HL-60/S4 treated with retinoic acid at 250 ng/mL for 4 days and 3 days (cell line): ENCODE results near the gene S1PR1.

ENCODE experiments used
- in situ Hi-C: fragments of 300-500 bp; cut with MboI; formaldehyde crosslinking; loops from 2 replicates; pipeline ENCODE4 v1.7.0; 2022; ENCODE audit warnings: low sequenced_read_pairs

S1PR1 gene

DNA sequence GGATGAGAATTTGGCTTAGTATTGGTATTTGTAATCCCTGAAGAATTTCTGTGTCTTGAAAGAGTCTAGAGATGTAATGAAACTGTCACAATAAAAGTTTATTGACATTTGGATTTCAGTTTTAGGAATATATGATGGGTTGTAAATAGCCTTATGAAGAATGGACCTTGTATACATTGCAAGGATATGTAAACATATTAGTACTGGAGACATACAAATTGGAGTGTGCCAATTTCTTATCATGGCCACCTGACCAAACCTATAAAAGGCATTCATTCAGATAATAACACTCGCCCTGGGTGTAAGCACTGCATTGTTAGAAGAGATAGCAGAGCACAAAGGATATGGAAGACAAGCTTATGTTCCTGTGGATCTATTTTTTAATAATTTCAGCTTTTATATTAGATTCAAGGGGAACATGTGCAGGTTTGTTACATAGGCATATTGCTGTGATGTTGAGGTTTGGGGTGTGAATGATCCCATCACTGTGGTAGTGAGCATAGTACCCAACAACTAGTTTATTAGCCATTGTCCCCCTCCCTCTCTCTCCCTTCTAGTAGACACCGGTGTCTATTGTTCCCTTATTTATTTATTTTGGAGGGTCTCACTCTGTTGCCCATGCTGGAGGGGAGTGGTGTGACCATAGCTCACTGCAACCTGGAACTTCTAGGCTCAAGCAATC lies 8.6 kb downstream of the S1PR1 start:
- in situ Hi-C loops = no loop called here

DNA sequence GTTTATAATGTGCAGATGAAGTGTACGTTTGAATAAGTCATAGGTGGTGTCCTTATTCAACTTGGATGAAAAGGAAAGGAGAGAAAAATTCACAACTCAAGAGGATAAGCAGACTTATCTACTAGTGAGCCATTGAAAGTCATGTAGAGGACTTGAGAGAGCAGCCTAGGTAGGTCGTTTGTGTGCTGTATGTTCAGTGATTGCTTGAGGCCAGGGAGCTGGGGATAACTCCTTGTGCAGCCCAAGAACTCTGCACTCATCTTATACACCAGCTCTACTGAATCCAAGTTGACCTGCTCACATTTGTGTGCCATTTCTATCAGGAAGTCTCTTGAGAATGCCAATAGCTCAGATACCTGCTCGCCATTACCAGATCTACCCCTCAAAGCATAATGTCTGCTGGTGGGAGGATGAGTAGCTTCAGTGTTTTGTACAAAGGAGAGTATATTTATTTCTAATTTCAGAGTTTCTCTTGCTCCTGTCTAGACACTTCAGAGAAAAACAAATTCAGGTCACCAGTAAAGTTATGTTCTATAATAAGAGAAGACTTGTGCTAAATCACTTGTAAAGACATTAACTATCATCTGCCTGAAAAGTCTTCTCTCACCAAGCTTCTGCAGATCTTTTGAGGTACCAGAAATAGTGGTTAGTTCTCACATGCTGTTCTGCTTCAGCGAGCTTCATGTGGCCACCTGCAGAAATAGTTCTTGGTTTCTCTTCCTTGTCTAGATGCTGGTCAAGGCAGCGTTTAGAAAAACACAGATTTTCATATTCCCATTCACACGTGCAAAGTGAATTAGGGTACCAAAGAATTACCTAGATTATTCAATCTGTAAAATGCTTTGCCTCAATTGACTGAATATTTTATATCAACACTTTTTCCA lies 10.8 kb downstream of the S1PR1 start:
- in situ Hi-C loops = no loop called here

DNA sequence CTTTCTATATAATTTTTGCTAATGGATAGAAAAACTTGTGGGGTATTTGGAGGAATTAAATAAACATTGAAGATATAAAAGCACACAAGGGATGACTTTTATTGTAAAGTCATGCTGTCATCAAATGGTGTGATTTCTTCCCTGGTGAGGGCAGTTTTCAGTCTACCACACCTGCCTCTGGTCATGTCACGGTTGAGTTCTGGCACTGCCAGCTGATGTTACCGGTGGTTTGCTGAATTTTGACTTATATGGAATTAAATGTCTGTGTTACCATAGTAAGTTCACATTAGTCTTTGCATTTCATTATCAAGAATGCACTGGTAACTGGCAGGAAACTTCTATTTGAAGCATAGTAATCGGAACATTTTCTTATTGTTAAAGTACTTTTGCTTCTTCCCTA lies 13.4 kb downstream of the S1PR1 start:
- in situ Hi-C loops = no loop called here

DNA sequence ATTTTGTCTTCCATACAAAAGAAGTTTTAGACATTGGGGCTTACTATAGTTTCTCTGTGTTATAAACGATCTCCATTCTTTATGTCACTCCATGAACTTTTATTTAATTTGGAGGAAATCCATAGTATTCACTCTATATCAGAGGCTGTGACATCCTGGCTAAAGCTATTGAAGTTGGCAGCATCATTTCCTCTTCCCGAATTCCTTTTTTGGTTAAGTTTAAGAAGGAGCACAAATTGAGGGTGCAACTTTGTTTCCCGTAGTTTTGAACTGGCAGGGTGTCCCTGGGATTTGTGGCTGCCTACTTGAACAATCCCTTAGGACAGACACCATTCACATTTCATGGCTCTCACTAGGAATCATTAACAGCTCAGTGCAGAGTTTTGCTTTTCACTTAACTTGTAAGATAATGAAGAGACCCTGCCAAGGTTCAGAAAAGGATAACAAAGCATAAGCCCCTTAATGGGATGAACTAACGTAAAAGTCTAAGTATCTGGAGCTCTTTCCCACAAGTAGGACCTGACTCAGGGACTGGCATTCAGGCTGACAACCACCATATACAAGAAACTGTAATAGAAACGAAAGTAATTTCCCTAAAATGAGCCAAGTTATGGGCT lies 13.9 kb downstream of the S1PR1 start:
- in situ Hi-C loops = no loop called here

DNA sequence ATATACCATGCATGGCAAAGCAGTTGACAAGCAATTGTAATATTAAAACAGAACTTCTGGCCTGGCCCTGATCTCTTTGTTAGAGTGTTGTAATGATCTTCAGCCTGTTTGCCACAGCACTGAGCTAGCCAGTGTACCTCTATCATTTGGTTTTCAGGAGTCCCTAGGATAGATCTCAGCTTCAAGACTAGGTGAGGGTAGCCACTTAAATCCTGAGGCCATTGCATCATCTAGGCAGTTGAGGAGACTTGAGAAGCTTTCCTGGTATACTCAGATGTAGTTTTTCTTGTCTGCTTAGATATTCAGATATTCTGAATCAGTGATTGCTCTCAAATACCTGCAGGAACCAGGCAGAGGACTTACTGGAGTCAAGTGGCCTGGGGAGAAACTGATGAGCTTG lies 14.7 kb downstream of the S1PR1 start:
- in situ Hi-C loops = no loop called here

DNA sequence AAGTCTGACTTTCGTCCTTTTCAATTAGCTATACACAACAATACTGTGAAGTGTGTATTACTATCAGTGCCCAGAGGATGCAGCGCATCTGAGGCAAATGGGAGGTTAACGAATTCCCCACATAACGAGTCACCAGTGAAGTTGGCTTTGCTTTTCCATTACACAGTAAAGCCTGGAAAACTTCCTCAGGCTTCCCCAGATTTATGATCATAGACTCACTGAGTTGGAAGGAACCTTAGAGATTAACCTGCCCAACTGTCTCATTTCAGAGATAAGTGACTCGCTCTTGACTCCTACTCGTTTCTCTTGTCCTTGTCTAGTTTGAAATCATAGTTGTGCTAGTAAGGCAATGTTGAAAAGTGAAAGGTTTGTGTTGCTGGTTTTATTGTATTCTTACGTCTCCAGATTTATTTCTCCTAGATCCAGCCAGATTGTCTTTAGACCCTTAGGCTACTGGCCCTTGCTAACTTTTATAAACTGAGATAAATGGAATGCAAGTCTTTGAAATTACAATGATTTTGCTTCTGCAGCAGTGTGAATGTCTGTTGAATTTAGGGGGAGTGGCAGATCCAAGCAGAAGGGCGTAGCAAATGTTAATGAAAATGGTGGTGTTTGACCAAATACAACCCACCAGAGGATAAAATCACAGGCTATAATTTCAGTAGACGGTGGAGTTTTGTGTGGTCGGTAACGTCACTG lies 17.3 kb downstream of the S1PR1 start:
- in situ Hi-C loops = no loop called here

DNA sequence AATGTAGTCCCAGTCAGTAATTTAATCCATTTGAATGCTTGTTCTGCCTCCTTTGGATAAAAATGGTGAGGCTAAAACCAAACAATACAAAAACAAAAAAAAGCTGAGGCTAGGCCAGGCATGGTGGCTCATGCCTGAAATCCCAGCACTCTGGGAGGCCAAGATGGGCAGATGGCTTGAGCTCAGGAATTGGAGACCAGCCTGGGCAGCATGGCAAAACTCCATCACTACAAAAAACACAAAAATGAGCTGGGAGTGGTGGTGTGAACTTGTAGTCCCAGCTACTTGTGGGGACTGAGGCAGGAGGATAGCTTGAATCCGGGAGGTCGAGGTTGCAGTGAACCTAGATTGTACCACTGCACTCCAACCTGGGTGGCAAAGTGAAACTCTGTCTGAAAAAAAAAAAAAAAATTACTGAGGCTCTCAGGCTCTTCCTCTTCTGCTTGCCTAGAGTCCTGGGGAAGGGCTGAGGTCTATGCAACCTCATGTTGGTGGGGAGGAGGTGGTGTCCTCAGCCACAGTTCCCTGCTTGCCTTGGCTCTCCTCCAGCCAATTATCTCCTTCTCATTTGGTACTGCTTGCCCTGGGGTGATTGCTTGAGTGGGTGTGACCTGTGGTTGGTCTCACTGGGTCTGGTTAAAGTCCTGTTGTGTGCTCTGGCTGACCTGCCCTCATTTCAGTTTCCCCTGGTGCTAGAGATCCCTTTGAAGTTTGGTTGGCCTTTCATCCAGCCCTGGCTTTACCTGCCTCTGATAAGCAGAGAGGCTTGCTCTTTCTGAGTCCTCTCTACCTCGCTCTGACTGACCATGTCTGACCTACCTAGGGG lies 20.9 kb downstream of the S1PR1 start:
- in situ Hi-C loops = no loop called here

DNA sequence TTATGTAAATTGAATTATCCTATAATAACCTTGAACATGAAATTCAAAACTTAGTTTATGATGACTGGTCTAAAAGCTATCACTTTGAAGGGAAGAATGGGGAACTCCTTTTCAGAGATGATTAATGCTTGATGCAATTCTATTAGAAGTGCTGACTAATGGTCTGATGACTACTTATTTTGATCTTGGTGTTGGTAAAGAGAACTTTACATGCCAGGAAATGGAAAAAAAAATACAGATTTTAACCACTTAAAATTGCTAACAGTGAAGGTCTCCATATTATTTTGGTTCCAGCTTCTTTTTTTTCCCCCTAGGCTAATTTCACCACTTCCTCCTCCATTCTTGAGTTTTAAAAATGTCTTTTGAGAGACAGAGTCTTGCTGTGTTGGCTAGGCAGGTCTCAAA lies 22.9 kb downstream of the S1PR1 start:
- in situ Hi-C loops = no loop called here

DNA sequence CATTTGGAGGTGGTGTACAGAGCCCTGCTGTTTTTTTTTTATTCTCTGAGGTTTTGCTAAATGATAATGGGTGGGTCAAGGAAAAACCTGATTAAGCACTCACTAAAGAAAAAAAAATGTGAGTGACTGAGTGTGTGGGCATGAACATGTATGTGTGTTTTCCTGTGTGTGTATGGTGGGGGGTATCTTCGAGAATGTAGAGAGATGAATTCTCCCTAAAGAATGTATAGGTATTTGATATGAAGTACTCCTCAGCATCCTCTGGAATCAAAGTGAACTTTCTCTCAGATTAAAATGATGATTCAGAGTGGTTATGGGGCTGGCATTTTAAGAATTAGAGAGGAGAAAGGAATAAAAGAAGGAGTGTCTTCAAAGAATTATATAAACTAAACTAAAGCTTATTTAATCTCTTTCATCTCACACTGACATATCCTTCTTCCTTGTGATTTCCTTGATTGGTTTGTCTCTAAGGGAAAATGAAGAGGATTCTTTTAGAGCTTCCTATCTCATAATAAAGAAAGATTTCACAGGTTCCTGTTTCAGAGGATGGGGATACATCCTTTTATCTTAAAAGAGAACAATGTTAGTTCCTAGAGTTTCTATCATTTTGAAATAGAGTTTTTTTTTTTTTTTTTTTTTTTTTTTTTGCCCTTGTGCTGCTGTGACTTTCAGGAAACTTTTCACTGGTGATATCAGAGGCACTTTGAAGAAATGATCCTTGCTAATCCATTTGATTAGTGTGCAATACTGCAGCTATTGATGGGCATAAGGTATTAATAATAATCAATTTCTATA lies 23.9 kb downstream of the S1PR1 start:
- in situ Hi-C loops = no loop called here

DNA sequence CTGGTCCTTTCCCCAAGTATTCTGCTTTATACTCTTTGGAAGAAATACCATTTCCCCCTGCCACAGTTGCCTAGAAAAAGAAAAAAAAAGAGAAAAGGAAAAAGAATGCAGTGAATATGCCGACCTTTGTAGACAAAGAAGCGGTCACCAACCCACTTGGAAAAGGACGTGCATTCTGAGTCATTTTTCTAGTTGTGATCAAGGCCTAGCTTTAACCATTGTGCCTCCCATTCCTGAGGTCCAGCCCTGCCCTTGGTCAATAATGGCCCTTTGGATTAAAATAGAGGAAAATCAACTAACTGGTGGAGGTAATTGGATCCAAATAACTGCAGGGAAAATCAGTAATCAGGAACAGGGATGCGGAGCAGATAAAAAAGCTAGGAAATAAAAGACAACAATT lies 24.8 kb downstream of the S1PR1 start:
- in situ Hi-C loops = no loop called here

DNA sequence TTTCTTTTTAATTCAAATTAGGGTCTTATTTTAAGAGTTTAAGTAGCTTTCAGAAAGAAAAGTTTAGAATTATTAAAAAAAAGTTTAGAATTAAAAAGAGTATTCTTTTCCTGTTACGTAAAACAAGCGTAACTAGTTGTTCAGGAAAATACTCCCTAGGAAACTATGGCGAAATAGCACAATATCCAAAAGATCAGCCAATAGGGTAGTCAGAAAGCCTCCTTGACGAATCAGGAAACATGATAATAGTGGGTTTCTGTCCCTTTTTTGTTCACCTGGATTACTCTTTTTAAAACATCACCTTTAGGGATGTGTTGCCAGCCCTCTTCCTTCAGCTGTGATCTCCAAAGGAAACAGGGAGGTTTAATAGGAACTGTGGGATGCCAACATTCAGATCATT lies 25.2 kb downstream of the S1PR1 start:
- in situ Hi-C loops = no loop called here

DNA sequence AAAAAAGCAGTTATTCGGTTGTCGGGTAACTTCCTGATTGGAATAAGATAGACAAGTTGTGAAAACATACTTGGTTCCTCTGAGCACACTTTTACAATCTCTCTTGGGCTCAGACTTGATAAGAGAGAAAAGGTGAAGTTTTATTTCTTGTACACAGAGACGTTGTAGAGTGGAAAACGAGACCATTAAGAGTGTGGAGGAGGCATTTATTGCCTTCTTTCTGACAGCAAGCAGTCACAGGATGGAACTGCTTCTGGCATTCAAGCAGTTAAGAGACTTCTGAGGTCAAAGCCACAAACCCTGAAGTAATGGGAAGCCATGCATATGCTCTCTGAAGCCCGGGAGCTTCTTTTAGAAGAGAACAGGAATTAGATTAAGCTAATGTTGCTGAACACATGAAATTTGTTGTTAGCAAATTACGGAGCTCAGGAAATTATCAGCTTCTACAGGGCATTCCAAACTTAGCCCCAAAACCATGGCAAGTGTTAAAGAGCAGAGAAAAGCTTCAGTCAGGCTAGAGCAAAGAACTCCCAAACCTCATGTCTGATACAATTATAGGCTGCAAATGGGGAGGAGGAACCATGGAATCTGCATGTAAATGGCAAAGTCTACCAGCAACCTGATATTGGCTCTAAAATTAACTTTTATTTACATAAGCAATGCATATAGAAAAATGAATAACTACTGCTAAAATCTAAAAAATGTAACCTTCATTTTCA lies 26.0 kb downstream of the S1PR1 start:
- in situ Hi-C loops = no loop called here

DNA sequence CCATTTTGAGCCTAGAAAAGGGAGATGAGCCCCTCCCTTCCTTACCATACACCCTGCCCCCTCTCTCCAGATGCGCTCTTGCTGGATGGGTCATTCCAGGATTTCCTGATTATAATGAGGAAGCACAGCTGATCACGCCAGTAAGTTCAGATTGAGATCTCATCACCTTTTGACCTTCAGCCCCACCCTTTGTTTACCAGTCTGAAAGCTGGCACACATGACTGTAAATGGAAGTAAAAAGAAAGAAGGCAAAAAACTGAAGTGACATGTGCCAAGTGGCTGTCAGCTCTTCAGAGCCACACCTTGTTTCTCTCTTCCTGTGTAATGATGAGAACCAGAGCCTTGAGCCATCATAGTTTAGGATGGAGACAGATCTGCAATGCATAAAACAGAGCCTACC lies 27.9 kb downstream of the S1PR1 start:
- in situ Hi-C loops = no loop called here

DNA sequence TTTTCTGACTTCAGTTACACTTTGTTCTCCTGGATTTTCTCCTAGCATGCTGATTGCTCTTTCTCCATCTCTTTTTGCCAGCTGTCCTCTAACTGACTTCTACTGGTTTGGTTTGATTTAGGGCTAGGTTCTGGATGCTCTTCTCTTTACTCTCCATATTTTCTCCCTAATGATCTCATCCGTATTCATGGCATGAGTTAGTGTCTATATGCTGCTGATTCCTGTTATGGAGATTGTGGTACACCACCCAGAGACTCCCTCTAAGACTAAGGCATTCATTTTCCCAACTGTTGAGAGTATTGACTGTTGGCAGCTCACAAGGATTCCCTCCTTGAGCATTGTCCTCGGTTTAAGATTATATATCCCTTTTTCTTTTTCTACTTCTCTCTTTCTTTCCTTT lies 28.9 kb downstream of the S1PR1 start:
- in situ Hi-C loops = no loop called here

DNA sequence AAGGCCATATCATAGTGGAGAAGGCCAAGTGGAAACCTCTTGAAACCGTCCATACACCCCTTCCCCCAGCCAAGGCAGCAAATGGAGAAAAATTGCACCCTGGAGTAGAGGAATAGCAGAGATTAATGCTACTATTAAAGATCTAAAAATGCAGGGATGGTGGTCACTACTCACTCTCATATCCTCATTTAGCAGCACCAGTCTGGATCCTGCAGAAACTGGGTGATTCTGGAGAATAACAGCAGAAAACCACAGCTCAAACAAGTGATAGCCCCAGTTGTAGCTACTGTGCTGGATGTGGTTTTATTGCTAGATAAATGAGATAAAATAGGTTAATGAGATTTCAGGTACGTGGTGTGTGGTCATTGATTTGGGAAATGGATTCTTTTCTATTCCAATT lies 30.3 kb downstream of the S1PR1 start:
- in situ Hi-C loops = no loop called here

DNA sequence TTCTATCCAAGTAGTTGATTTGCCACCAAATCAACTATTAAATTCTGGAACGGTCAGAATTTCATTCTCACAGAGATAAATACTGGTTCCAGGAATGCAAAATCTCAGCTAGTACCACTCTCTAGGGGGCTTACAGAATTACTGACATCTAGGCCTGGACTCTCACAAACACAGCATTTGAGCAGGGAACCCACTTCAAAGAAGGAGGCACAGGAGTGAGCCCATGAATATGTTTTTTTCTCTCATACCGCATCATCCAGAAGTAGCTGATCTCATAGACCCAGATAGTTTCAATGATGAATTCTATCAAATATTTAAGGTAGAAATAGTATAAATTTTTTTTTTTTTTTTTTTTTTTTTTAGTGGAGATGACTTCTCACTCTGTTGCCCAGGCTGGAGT lies 32.1 kb downstream of the S1PR1 start:
- in situ Hi-C loops = no loop called here

DNA sequence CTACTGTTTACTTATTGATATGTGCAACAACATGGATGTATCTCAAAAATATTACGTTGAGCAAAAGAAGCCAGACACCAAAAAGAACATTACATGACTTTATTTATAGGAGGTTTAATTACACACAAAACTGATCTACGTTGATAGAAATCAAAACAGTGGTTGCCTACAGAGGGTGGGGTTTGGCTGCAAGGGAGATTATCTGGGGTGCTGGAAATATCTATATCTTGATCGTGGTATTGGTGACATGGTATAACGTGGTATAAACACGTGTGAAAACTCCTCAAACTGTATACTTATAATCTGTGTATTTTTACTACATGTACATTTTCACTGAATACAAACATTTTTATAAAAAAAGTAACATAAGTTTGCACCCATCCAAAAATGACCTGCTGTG lies 38.9 kb downstream of the S1PR1 start:
- in situ Hi-C loops = loop anchor here (25.0 kb wide), 2 partner anchors 338 to 813 kb away; no protein-coding TSS in a partner anchor

DNA sequence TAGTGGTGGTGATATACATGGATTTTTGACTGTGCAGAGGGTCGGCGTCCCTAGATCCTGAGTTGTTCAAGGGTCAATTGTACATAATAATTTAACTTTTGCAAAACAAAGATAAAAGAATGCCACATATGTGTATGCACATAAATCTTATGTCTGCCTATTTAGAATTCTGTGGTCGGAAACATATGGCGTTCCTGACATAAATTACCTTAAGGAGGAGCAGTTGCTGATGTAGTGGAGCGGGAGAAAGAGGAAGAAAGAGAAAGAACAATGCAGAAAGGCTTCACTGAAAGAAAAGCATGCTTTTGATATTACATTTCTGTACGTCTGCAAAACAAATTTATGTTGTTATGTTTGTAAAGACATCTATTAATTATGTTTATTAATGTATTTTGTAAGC lies 40.0 kb downstream of the S1PR1 start:
- in situ Hi-C loops = loop anchor here (25.0 kb wide), 2 partner anchors 340 to 815 kb away; no protein-coding TSS in a partner anchor

DNA sequence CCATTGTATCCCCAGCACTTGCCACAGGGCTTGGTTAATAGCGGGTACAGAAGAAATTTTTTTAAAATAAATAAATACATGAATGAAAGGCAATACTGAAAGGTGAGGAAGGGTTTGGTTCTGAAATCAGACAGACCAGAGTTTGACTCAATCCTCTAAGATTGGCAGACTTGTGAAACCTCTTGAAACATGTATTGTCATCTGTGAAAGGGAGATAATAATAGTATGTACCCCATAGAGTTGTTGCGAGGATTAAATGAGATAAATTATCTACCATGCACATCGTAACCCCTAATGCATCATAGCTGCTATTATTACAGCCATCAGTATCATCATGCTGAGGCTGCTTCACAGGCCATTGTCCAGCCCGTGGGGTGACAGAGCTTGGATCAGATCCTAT lies 41.4 kb downstream of the S1PR1 start:
- in situ Hi-C loops = loop anchor here (25.0 kb wide), 2 partner anchors 341 to 816 kb away; no protein-coding TSS in a partner anchor
